ENCODE measurements around the gene LSM4.
A peak's percentile ranks its signal among the peaks of the same experiment; 100 is the strongest.

- TF ChIP-seq CTCF (tag by site-specific recombination; IDR thresholded peaks at IDR 0.05) = peak; percentile 68
- TF ChIP-seq, protein P1, sequence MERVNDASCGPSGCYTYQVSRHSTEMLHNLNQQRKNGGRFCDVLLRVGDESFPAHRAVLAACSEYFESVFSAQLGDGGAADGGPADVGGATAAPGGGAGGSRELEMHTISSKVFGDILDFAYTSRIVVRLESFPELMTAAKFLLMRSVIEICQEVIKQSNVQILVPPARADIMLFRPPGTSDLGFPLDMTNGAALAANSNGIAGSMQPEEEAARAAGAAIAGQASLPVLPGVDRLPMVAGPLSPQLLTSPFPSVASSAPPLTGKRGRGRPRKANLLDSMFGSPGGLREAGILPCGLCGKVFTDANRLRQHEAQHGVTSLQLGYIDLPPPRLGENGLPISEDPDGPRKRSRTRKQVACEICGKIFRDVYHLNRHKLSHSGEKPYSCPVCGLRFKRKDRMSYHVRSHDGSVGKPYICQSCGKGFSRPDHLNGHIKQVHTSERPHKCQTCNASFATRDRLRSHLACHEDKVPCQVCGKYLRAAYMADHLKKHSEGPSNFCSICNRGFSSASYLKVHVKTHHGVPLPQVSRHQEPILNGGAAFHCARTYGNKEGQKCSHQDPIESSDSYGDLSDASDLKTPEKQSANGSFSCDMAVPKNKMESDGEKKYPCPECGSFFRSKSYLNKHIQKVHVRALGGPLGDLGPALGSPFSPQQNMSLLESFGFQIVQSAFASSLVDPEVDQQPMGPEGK (tag by site-specific recombination; IDR thresholded peaks at IDR 0.05) = no peak
- no peak for TF ChIP-seq ZNF248 (tag by site-specific recombination; IDR thresholded peaks at IDR 0.05)
- TF ChIP-seq YY1 (tag by site-specific recombination; IDR thresholded peaks at IDR 0.05) = no peak
- TF ChIP-seq, protein P2, sequence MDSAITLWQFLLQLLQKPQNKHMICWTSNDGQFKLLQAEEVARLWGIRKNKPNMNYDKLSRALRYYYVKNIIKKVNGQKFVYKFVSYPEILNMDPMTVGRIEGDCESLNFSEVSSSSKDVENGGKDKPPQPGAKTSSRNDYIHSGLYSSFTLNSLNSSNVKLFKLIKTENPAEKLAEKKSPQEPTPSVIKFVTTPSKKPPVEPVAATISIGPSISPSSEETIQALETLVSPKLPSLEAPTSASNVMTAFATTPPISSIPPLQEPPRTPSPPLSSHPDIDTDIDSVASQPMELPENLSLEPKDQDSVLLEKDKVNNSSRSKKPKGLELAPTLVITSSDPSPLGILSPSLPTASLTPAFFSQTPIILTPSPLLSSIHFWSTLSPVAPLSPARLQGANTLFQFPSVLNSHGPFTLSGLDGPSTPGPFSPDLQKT (IDR thresholded peaks at IDR 0.05; ENCODE audit: borderline replicate concordance, low read depth, low read length) = no peak
- no peak for TF ChIP-seq OVOL3 (tag by site-specific recombination; IDR thresholded peaks at IDR 0.05)
- no peak for TF ChIP-seq ZNF785 (tag by site-specific recombination; IDR thresholded peaks at IDR 0.05)
- no peak for TF ChIP-seq ZNF510 (tag by site-specific recombination; IDR thresholded peaks at IDR 0.05; ENCODE audit: insufficient replicate concordance)
- TF ChIP-seq, protein P3, sequence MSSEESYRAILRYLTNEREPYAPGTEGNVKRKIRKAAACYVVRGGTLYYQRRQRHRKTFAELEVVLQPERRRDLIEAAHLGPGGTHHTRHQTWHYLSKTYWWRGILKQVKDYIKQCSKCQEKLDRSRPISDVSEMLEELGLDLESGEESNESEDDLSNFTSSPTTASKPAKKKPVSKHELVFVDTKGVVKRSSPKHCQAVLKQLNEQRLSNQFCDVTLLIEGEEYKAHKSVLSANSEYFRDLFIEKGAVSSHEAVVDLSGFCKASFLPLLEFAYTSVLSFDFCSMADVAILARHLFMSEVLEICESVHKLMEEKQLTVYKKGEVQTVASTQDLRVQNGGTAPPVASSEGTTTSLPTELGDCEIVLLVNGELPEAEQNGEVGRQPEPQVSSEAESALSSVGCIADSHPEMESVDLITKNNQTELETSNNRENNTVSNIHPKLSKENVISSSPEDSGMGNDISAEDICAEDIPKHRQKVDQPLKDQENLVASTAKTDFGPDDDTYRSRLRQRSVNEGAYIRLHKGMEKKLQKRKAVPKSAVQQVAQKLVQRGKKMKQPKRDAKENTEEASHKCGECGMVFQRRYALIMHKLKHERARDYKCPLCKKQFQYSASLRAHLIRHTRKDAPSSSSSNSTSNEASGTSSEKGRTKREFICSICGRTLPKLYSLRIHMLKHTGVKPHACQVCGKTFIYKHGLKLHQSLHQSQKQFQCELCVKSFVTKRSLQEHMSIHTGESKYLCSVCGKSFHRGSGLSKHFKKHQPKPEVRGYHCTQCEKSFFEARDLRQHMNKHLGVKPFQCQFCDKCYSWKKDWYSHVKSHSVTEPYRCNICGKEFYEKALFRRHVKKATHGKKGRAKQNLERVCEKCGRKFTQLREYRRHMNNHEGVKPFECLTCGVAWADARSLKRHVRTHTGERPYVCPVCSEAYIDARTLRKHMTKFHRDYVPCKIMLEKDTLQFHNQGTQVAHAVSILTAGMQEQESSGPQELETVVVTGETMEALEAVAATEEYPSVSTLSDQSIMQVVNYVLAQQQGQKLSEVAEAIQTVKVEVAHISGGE (tag by site-specific recombination; conservative IDR thresholded peaks at IDR 0.05; ENCODE audit: low read depth) = no peak
- TF ChIP-seq ZNF654 (tag by site-specific recombination; IDR thresholded peaks at IDR 0.05; ENCODE audit: low read depth) = peak; percentile 88
- no peak for TF ChIP-seq FEZF1 (tag by site-specific recombination; IDR thresholded peaks at IDR 0.05)
These were observed 26.8 kb upstream of the LSM4 start for GRCh38 chr19:18349524-18350128.
